Fibroblast of upper back skin (primary cell): Measurements from ENCODE around the gene TMEM126B.
"Not testable (repeated sequence)": the region's sequence is repeated elsewhere in the genome, so short reads cannot be mapped to it uniquely, and the experiment has no call there.

Experiments used
- DNase-seq: peaks from one replicate; pipeline ENCODE4 v3.0.0-alpha.2; 2013

The TMEM126B gene

DNA sequence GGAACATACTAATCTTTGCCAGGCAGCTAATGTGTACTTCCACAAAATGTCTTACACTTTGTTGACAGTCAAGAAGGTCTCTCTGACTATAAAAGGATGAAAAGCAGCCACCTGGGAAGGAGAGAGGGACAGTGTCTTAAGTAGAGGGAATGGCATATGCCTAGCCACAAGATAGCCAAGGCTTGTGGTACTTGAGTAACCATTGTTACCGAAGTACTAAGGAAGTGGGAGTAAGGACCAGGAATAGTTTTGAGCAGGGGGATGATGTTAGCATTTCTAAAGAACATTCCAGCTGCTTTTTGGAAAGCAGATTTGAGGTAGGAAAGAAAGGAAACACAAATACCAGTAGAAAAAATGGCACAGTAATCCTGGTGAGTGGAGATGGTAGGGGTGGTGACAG, 22.7 kb downstream of the TMEM126B start:
- no peak for DNase-seq

DNA sequence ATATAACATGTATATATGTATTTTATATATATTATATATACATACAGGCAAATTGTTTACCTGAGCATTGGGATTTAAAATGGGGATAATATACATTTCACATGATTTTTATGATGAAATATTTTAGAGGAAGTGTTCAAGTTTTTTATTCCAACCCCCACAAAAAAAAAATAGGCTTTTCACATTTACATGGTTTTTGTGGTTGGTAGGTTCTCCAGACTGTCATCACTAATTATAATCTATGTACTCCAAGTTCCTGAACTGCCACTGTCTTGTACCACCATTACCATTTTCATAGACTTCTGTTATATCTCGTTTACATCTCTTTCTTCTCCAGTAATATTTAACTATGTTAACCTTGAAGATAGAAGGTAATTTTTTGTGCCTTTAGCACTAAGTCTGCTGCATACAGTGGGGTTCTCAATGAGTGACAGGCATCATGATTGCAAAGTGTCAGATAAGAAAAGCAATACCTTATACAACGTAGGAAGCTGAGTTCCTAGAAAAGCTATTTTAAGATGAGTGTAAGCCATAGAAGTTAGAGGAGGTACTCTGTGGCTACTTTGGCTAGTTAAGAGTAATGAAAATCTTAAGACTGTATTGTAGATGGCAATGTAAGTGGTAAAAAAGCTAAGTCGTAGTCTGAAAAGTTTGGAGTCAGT, 24.5 kb downstream of the TMEM126B start:
- DNase-seq, result no peak

DNA sequence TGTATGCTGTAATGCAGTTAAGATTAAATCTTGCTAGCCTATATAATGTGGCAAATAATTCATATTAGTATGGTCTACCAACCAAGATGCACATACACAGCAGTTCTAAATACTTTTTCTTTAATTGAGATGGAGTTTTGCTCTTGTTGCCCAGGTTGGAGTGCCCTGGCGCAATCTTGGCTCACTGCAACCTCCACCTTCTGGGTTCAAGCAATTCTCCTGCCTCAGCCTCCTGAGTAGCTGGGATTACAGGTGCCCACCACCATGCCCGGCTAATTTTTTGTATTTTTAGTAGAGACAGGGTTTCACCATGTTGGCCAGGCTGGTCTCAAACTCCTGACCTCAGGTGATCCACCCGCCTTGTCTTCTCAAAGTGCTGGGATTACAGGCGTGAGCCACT, 25.9 kb downstream of the TMEM126B start:
- DNase-seq, result not testable (repeated sequence)

DNA sequence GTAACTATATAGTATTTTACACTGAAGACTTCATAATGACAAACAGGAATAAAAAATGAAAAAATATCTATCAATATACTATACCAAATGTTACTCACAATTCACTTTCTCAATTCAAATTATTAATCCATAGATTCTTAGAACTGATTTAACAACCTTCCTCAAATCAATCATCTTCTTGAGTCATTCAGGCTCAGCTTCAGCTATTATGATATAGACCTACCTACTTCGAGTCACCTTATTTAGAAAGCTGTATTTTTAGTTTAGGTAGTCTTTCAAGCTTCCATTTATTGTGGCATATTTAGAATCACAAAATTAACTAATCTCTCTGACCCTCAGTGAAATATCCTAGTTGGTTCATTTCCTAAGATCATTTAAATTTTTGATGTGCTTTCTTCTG, 28.4 kb downstream of the TMEM126B start:
- DNase-seq, result no peak

DNA sequence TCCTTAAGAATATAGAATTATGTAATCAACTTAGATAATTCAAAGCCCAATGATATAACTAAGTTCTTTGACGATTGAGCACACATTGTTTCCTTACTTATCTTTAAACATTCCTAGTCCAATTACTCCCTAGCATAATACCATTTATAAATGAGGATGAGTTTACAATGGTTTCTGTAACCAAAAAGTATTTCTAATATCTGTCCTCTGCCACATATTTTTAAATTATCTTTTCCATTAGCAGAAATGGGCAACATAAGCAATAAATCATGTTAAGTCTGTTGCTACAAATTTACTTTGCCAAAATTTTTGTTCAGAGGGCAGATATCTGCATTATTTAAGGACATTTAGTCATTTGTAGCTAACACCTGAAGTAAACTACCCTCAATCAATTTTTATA, 29.8 kb downstream of the TMEM126B start:
- no peak for DNase-seq

DNA sequence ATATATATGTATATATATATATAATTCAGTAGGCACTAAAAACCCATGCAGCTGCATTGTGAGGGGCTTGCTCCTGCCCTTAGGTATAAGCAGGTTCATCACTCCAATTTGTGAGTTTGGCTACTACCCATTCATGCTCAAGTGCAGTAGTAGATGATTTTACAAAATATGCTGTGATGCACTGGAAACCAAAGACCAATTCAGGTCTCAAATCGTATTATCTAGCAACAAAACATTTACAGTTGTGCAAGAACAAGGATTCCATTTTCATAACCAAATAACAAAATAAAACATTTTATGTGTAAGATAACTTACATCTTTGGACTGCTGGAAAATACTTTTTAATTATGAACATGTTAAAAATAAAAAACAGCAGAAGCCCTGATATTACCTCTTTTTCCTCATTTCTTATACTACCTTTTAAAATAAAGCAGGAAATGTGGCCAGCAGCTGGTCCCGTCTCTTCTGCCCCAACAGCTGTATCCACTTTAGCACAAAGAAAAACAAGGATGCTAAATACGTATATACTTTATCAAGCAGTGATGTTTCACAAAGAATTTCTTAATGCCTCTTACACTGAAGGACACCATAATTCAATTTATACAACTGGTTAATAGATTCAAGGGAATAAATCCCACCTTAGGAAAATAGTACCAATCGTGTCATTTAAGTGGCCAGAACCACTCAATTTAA, 33.7 kb downstream of the TMEM126B start:
- no peak for DNase-seq

DNA sequence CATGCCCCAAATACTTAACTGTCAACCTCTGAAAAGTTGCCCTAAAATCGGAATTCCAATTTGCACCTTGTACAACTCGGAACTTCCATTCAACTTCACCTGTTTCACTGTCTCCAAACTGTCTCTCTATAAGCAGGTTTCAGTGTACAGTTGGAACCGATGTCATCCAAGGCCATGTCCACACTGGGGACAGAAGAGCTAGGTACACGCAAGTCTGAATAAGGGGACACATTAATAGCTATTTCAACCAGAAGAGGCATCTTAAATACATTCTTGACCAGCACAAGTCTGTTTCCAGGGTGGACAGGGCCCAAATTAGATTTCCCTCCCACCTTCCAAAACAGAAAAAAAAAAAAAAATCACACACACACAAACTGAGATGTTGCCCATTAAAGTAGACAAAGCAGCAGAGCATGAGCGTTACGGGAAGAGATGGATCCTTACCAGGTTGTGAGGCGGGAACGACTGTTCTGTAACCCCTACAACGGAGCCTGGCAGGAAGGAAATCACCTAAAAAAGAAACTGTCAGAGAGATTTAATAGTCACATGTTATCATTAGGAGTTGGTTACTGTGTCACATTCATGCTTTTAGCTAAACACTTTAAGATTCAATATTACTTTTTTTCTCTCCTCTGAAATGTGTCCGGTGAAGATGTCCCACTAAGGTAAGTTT, 34.8 kb downstream of the TMEM126B start:
- DNase-seq, result no peak

DNA sequence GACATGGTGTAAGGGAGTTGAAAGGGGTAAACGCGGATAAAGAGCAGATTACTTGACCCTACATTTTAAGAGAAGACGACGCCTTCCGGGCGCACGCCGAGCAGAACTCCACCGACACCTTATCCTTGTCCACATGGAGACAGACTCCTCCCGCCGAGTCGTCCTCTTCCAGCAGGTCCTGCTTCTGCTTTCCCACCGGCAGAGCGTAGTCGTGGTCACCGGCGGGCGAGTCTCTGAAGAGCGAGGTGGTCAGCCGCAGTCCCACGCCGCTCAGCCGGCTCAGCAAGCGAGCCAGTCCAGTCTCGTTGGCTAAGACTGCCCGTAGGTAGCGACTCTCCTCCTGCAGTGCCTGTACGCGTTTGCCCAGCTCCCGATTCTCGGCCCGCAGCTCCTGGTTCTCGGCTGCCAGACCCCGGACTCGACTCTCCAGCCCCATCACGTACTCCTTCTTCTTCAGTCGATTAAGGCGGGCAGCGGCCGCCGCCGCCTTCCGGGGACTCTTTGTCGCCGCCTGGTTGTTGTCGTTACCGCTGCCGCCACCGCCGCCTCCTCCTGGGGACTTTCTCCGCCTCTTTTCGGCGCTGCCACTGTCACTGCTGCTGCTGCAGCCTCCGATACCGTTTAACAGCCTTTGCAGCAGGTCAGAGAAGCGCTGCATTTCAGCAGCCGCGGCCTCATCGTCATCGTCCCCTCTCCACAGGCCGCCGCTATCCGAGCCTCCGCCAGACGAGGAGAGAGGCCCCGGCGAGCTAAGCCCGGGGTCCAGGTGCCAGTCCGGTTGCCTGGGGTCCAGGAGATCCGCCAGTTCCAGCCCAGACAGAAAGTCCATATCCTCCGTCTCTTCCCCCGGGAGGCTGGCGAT, 35.6 kb downstream of the TMEM126B start:
- DNase-seq, result peak; percentile 38

DNA sequence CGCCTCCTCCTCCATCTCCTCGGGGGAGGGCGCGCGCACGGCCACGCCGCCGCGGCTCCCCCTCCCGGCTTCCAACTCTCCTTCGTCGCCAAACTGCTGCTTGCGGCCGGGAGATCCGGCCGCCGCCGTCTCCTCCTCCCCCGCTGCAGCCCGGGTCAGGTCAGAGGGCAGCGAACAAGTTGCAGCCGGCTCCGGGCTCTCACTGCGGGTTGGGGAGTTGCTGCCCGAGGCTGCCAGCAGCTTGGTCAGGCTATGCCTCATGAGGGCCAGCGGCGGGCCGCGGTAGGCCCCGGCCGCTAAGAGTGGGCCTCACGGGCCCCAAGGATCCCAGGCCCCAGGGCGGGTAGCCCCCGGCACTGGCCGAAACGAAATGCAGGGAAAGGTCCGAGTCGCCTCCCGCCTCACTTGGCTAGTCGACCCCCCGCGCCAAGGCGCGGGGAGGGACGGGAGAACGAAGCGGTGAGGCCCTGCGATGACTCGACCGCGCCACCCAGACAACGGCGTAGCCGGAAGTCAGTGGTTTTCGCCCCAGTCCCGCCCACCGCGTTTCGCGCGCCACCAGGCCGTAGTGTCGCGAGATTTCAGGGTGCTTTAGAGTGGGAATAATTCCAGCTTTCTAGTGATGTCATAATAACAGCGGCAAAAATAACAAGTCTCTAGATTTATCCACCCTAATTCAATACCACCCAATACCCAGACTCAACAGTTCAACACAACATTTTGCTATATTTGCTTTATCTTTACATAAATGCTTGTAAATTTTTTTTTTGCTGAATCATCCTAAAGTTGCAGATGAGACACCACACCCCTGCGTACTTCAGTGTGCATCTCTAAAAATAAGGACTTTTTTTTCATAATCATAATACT, 36.5 kb downstream of the TMEM126B start, which contains the start of gene CREBZF:
Gene CREBZF, minus strand, starts transcription at position 515 of the 867 bp plus-strand sequence. Its CDS starts 254 bp downstream, at position 261.
- peak; percentile 96 for DNase-seq

DNA sequence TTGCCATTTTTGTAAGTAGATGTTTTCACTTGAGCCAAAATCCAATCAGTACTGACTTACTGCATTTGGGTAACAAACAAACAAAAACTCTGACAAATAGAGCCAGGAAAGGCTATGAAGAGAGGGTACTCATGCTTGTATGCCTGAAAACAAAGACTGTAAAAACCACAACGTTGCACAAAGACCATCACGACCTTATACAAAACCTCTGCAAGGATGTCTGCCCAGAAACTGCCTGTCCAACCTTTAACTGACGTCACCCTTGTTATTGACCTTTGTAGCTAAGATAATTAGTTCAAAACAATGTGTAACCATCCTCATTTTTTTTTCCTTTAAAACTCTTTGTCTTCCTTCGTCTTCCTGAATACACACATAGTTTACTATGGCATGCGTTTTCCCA, 37.3 kb downstream of the TMEM126B start:
- DNase-seq, result no peak

DNA sequence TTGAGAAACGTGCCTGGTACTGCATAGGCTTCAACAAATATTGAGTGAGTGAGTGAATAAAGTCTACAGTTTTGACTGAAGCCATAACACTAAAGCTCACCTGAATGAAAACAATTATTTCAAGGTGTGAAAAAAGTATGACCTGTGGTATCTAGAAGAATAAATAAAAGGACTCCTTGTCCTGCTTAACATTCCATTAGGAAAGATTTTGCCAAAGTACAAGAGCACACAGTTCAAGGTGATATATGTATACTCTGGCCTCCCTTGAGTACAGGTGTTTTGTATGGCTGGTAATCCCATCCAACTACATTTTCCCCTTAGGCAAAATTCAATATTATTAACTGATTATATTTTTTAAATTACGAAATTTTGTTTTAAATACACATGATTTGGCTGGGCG, 38.3 kb downstream of the TMEM126B start:
- DNase-seq, result no peak

DNA sequence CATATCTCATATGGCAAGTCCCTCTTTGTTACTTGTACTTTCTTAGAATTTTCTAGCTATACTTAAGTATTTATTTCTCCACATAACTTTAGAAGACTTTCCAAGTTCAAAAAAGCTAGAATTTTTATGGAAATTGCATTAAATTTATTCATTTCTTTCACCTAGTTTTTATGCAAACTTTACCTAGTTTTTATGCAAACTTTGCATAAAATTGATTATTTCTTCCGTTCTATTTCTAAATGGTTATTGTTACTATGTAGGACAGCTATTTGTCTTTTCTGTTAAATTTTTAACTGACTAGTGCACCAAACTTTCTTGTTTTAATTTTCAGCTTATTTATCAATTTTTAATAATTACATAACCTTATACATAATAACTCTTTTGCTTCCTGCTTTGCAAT, 39.8 kb downstream of the TMEM126B start:
- no peak for DNase-seq

DNA sequence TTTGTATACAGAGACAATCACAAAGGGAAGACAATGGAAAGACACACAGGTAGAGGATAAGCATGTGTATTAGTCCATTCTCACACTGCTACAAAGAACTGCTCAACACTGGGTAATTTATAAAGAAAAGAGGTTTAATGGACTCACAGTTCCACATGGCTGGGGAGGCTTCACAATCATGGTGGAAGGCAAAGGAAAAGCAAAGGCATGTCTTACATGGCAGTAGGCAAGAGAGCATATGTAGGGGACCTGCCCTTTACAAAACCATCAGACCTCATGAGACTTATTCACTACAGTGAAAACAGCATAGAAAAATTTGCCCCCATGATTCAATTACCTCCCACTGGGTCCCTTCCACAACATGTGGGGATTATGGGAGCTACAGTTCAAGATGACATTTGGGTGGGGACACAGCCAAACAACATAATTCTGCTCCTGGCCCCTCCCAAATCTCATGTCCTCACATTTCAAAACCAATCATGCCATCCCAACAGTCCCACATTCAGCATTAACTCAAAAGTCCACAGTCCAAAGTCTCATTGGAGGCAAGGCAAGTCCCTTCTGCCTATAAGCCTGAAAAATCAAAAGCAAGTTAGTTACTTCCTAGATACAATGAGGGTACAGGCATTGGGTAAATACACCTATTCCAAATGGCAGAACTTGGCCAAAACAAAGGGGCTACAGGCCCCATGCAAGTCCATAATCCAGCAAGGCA, 42.7 kb downstream of the TMEM126B start:
- not testable (repeated sequence) for DNase-seq

DNA sequence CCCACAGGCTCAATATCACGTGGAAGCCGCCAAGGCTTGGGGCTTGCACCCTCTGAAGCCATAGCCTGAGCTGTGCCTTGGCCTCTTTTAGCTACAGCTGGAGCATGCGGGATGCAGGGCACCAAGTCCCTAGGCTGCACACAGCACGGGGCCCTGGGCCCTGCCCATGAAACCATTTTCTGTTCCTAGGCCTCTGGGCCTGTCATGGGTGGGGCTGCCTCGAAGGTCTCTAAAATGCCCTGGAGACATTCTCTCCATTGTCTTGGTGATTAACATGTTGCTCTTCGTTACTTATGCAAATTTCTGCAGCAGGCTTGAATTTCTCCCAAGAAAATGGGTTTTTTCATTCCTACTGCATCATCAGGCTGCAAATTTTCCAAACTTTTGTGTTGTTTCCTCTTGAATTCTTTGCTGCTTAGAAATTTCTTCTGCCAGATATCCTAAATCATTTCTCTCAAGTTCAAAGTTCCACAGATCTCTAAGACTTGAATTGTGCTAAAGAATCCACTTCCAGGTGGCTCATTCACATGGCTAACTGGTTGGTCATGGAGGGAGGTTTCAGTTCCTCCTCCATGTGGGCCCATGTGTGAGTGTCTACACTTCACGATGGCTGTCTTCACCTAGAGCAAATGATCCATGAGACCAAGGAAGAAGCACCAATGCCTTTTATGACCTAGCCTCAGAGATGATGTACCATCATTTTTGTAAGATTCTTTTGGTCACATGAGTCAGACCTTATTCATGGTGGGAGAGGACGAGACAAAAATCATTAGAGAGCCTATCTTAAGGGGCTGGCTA, 43.9 kb downstream of the TMEM126B start:
- DNase-seq, result peak; percentile 65

DNA sequence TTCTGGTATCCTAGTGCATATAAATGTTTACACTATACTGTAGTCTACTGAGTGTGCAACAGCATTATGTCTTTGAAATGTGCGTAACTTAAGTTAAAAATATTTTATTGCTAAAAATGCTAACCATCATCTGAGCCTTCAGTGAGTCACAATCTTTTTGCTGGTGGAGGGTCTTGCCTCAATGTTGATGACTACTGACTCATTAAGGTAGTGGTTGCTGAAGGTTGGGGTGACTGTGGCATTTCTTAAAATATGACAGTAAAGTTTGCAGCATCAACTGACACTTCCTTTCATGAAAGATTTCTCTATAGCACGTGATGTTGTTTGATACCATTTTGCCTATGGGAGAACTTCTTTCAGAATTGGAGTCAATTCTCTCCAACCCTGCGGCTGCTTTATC, 45.0 kb downstream of the TMEM126B start:
- DNase-seq, result peak; percentile 28

DNA sequence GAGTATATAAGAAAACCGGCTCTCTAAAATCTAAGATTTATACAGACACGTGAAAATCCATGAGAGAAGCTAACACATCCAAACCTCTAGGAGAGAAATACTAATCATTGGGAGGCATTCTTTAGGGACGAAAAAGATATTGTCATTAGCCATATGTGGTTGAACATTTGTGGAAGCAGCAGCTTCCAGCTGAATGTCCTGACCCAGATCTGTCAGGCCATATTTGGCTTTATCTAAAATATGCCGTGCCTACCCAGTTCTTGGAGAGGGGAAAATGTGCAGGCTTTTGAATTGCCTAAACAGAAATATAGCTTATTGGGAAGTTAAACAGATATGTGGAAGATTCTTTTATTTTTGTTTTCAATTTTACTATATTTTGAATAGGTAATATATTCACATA, 51.2 kb downstream of the TMEM126B start:
- DNase-seq, result no peak

DNA sequence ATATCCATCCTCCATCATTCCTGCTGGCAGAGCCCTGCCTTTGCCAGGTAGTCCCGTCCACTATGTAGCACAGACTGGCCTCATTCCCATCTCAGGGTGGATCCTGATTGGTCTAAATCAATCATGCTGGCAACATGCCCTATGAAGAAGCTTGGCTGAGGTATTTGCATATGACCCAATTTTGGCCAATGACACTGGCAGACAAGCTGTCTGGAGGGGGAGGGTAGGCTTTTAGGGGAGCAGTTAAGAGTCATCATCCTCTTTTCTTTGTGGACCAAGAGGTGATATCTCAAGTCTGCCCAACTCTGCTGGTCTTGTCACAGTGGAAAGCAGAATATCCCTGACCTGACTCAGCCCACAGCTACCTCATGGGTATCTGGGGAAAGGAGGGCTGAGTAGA, 52.5 kb downstream of the TMEM126B start:
- no peak for DNase-seq

DNA sequence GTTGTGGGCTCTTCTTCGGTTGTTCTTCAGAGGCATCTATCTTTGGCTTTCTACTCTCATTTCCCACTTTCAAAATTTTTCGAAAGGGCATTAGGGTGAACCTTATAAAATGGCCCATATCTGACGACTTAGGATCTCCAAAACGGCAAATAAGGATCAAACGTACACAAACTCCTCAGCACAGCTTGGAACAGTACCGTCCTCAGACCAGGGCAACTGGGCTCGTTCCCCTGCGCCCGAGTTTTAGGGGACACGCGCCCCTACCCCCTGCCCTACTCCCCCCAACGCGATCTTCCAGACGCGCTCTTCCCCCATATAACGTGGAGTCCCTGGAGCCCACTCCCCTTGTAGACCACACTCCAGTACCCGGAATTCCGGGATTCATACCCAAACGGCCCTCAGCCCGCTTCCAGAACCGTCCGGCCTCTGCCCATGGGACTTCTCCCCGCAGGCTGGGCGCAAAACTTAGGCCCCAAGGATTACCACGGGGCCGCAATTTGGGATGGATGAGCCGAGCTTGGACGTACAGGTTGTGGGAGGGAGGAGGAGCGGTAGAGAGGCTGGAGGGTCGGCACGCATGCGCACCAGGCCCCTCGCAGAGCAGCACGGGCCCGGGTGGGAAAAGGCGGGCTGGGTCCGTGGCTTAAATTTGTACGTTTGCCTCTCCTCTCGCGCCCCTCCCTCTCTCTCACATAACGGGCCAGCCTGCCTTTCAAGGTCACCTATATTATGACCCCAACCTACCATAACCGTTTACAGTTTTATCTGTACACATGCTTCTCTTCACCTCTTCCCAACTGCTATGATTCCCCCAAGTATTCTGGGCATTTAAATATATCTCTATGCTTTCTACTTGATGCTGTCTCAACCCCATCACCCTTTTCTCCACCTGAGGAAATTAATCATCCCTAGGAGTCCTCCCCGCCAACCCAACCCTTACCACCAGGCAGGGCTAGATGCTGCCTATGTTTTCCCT, 54.2 kb downstream of the TMEM126B start:
- DNase-seq, result peak; percentile 60

DNA sequence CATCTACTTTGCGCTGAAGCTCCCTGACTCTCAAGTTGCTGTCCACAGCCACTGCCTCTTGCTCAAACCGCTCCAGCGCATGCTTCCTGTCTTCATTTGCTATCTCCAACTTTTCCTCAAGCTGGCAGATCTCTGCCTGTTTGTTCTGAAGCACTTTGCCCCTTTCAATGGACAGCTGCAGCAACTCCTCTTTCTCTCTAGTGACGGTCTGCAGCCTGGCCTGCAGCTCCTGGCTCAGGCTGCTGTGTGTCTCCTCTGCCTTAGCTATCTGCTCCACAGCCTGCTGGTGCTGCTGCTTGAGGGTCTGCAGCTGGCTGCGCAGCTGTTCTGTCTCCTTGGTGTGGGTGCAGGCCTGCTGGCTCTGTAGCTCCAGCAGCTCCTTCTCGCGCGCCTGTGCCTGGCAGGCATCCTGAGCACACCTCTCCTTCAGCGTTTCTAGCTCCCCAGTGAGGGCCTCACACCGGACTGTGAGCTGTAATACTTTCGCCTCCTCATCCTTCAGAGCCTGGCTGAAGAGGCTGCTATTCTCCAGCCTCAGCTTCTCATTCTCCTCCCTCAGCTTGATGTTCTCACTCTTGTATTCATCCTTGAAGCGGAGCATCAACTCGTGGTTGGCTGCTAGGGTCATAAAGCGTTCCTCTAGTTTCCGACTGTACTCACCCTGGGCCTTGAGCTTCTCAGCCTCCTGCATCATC, 56.9 kb downstream of the TMEM126B start:
- DNase-seq, result no peak
